DOHH2 (cell line): Measurements from ENCODE around the gene HOXB8.

Experiments
- H3F3A ChIP-seq: fragments of 200-600 bp; sonication (generic), shearing (Covaris generic); 2 replicates; pipeline ENCODE4 v1.6.0; 2016; ENCODE audit warnings: antibody characterized with exemption, mild to moderate bottlenecking; ENCODE audit not compliant: control insufficient read depth, insufficient read depth
- H3K27ac ChIP-seq: fragments of 200-600 bp; sonication (generic); 2 replicates; pipeline ENCODE4 v1.5.1; 2014; ENCODE audit warnings: low read depth, mild to moderate bottlenecking, low read length, moderate library complexity
- H3K27me3 ChIP-seq: fragments of 200-600 bp; sonication (generic); 2 replicates; pipeline ENCODE4 v1.6.1; 2014; ENCODE audit warnings: mild to moderate bottlenecking, low read length, mixed read lengths; ENCODE audit not compliant: control insufficient read depth
- H3K36me3 ChIP-seq: fragments of 200-600 bp; sonication (generic); 2 replicates; pipeline ENCODE4 v1.6.1; 2014; ENCODE audit warnings: mild to moderate bottlenecking, low read length, moderate library complexity, mixed read lengths; ENCODE audit not compliant: control insufficient read depth
- H3K4me1 ChIP-seq: fragments of 200-600 bp; sonication (generic); 2 replicates; pipeline ENCODE4 v1.6.1; 2014; ENCODE audit warnings: mild to moderate bottlenecking, low read length, mixed read lengths; ENCODE audit not compliant: control insufficient read depth
- H3K4me2 ChIP-seq: fragments of 200-600 bp; sonication (generic); 2 replicates; pipeline ENCODE4 v1.6.0; 2014; ENCODE audit warnings: mild to moderate bottlenecking, low read length, moderate library complexity
- H3K4me3 ChIP-seq: fragments of 200-600 bp; sonication (generic); 2 replicates; pipeline ENCODE4 v1.5.1; 2014; ENCODE audit warnings: mild to moderate bottlenecking, low read length, mixed read lengths
- H3K79me2 ChIP-seq: fragments of 200-600 bp; sonication (generic); 2 replicates; pipeline ENCODE4 v1.6.1; 2014; ENCODE audit warnings: mild to moderate bottlenecking, low read length, mixed read lengths; ENCODE audit not compliant: control insufficient read depth
- H3K9me2 ChIP-seq: fragments of 200-600 bp; sonication (generic); replicated peaks from 2 replicates; pipeline ENCODE4 v1.6.1; 2014; ENCODE audit warnings: mild to moderate bottlenecking, low read length, mixed read lengths; ENCODE audit not compliant: control insufficient read depth
- H3K9me3 ChIP-seq: fragments of 200-600 bp; sonication (generic); 2 replicates; pipeline ENCODE4 v1.6.1; 2014; ENCODE audit warnings: antibody characterized with exemption, low read length, mixed read lengths; ENCODE audit not compliant: control insufficient read depth, insufficient read depth
- H4K20me1 ChIP-seq: fragments of 200-600 bp; sonication (generic); 2 replicates; pipeline ENCODE4 v1.6.0; 2014; ENCODE audit warnings: low read depth, mild to moderate bottlenecking, antibody characterized with exemption, low read length, moderate library complexity; ENCODE audit not compliant: control insufficient read depth, insufficient read depth
- EZH2phosphoT487 ChIP-seq: fragments of 200-600 bp; sonication (generic); IDR thresholded peaks from 2 replicates; pipeline ENCODE4 v1.6.1; 2017; ENCODE audit warnings: borderline replicate concordance, mild to moderate bottlenecking, antibody characterized with exemption, low read length, moderate library complexity, mixed read lengths
- TF ChIP-seq, protein P1 (sequence below): fragments of 200-600 bp; sonication (generic); IDR thresholded peaks from one replicate; pipeline ENCODE4 v1.5.1; 2014; ENCODE audit warnings: antibody characterized with exemption, mild to moderate bottlenecking, low read depth, low read length; ENCODE audit not compliant: poor library complexity, severe bottlenecking

The HOXB8 gene

DNA sequence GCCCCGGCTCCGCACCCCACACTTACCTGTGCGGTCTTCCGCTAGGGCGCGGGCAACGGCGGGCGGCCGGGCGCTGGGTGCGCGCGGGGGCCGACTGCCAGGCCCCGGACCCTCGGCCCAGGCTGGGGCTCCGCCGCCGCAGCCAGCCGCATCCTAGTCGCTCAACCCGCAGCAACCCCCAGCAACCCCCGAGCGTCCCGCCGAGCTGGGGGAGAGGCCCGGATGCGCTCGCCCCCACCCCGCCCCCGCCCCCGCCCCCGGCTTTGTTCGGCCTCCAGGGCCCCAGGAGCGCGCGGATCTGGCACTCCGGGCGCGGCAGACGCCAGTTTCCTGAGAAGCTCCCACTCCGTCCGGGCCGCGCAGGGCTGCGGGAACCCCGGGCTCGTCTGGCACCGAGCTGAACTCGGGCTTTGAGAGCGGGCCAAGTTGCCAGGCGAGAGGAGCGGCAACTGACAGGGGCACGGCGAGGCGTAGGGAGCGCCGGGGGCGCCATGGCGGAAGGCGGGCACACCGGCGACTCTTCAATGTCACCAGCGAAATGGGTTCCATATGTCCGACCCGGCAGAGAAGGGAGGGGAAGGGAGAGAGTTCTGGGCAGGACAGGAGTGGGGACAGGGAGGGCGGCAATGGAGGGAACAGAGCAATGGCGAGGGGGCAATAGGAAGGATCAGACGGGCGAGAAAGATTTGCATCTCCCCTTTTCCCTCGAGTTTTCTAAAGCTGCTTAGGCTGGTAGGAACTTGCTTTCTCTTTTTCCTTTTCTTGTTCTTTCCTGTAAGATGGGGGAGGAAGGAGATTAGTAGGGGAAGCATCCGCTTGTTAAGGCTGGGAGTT is 50.7 kb downstream of the HOXB8 start:
- no peaks in the 10 kb centered on the region for H3K27me3 ChIP-seq
- H3K27ac ChIP-seq: no peak overlapping the region
- H4K20me1 ChIP-seq: no peaks in the 10 kb centered on the region

DNA sequence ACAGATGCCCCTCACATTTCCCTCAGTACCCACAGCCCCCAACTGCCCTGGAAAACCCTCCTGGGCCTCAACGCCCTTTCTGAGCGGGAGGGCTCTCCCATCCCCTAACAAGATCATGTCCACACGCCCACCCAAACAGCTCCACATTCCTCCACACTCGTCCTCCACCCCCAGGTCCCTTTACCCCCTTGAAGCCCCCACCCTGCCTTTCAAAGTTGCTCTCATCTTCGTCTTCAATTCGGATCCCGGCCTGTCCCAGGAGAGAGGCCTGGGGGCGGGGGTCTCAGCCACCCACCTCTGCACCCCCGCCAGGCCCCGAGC is 51.3 kb downstream of the HOXB8 start:
- H3K27me3 ChIP-seq: no peaks in the 10 kb centered on the region
- no peaks in the 10 kb centered on the region for H3K36me3 ChIP-seq
- H4K20me1 ChIP-seq: no peaks in the 10 kb centered on the region
- no peak overlapping the region for H3K4me3 ChIP-seq
- H3K9me2 ChIP-seq: no peaks in the 10 kb centered on the region
- H3K79me2 ChIP-seq: no peaks in the 10 kb centered on the region
- no peaks in the 10 kb centered on the region for H3K9me3 ChIP-seq
- H3K4me1 ChIP-seq: no peaks in the 10 kb centered on the region
- H3K27ac ChIP-seq: no peak overlapping the region
- H3K4me2 ChIP-seq: no peak overlapping the region
- H3F3A ChIP-seq: no peaks in the 10 kb centered on the region
- TF ChIP-seq, protein P1, sequence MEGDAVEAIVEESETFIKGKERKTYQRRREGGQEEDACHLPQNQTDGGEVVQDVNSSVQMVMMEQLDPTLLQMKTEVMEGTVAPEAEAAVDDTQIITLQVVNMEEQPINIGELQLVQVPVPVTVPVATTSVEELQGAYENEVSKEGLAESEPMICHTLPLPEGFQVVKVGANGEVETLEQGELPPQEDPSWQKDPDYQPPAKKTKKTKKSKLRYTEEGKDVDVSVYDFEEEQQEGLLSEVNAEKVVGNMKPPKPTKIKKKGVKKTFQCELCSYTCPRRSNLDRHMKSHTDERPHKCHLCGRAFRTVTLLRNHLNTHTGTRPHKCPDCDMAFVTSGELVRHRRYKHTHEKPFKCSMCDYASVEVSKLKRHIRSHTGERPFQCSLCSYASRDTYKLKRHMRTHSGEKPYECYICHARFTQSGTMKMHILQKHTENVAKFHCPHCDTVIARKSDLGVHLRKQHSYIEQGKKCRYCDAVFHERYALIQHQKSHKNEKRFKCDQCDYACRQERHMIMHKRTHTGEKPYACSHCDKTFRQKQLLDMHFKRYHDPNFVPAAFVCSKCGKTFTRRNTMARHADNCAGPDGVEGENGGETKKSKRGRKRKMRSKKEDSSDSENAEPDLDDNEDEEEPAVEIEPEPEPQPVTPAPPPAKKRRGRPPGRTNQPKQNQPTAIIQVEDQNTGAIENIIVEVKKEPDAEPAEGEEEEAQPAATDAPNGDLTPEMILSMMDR: no peak
- no peak for TF ChIP-seq EZH2phosphoT487

More for the DNA sequence above, 50.7 kb downstream of the HOXB8 start:
- Histone ChIP-seq H3K79me2 (no peaks in the 10 kb centered on the region), H3K9me2 (no peaks in the 10 kb centered on the region), H3K9me3 (no peaks in the 10 kb centered on the region), H3K4me3 (no peak overlapping the region), H3F3A (no peaks in the 10 kb centered on the region), H3K36me3 (no peaks in the 10 kb centered on the region), H3K4me1 (no peaks in the 10 kb centered on the region), H3K4me2 (no peak overlapping the region)
- TF ChIP-seq, protein P1: no peak
- no peak for TF ChIP-seq EZH2phosphoT487

DNA sequence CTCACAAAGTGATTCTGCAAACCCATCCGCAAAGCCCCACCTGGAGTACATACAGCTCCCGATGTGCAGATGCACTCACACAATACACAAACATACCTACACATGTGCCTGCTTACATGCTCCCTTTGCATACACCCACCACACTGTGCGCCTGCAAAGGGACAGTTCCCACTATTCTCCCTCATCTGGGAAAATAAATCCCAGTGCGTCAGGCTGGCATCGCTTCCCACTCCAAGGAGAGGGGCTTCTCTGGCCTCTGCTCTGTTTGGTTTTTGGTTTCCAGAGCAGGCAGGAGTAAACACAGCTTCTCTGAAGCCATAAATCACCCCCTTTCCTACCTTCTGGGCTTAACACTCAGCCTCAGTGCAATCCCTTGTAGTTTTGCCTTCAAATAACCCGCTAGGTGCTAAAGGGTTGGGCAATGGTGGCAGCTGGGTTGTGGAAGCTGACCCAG is 51.7 kb downstream of the HOXB8 start:
- no peaks in the 10 kb centered on the region for H3K9me2 ChIP-seq
- no peak overlapping the region for H3K27ac ChIP-seq
- no peaks in the 10 kb centered on the region for H3F3A ChIP-seq
- TF ChIP-seq EZH2phosphoT487: no peak
- TF ChIP-seq, protein P1: no peak
- no peak overlapping the region for H3K4me2 ChIP-seq
- no peak overlapping the region for H3K4me3 ChIP-seq
- H3K4me1 ChIP-seq: no peaks in the 10 kb centered on the region
- H4K20me1 ChIP-seq: no peaks in the 10 kb centered on the region
- no peaks in the 10 kb centered on the region for H3K9me3 ChIP-seq
- H3K36me3 ChIP-seq: no peaks in the 10 kb centered on the region
- no peaks in the 10 kb centered on the region for H3K27me3 ChIP-seq
- no peaks in the 10 kb centered on the region for H3K79me2 ChIP-seq
